AG20443 (cell line): ENCODE results near the gene IRF2.

Source experiments
- DNase-seq: peaks from one replicate; pipeline ENCODE4 v3.0.0; 2012; ENCODE audit warnings: low spot score, mixed read lengths

IRF2 gene

GRCh38 chr4:184368290-184368689 lies 106.1 kb downstream of the IRF2 start:
- no peak for DNase-seq

- no peak for DNase-seq
Observed at GRCh38 chr4:184364100-184364921, 110.0 kb downstream of the IRF2 start.

- DNase-seq: no peak
Observed at GRCh38 chr4:184363258-184363657, 111.1 kb downstream of the IRF2 start.

- DNase-seq: no peak
Observed at GRCh38 chr4:184362396-184362795, 112.0 kb downstream of the IRF2 start.

DNA sequence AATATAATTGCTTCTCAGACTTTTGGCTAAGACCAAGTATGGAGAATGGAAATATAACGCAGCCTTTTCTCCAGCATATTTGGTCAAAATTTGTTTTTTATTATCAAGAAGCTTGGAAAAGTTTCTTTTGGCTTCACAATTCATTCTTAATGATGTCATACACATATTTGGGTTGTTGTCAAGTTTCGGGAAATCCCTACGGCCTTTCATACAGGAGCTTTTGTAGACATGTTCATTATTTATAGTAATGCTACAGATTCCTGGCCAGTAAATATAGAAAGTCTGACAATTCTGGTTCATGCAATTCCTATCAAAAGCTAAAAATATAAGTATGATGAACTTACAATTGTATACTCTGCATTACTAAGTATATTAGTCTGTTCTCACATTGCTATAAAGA lies 112.9 kb downstream of the IRF2 start:
- peak; percentile 53 for DNase-seq

DNA sequence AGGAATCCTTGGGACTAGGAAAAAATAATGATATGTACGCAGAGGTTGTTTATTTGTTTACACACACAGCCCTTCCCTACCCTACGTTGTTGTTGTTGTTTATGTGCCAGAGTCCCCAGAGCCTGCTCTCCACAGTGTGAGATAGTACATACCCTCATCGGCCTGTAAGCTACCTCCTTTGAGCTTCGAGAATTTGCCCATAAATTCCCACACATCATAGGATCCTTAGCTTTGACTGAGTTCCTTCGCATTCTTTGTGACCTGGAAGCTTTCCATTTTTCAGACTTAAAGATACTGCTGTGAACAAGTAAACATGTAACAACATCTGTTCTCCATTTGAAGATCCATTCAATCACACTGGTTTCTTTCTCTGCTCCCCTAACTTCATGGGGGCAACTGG lies 114.5 kb downstream of the IRF2 start:
- DNase-seq: no peak

DNA sequence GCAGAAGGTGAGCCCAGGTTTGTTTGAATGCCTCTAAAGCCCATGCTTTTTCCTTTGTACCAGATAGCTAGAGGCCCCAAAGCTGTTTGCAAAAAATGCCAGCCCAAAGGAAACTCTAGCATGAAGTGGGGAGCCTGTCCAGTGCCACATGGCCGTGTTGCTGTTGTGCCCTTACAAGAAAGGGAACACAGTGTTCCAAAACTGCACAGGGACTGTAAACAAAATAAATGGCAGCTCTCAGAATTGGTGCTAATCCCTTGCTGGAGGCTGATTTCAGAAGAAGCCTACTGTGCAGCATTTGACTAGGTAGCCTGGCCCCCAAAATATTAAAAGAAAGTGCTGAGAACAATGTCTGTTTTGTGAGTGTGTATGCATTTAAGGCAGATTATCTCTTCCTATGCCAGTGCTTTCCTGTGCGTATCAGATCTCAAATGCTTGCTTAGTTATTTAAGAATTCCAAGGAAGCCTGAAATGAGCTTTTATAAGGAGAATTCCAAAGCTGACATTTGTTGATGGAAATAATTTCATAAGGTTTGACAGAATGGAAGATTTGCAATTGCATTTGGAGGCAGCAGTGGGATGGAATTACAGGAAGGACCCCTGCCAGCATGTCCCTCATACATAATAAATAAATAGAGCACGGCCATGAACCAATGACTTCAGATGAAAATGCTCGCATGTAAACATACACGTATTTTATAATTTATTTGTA lies 115.7 kb downstream of the IRF2 start:
- no peak for DNase-seq

- DNase-seq: no peak
Observed at GRCh38 chr4:184357772-184358171, 116.6 kb downstream of the IRF2 start.

DNA sequence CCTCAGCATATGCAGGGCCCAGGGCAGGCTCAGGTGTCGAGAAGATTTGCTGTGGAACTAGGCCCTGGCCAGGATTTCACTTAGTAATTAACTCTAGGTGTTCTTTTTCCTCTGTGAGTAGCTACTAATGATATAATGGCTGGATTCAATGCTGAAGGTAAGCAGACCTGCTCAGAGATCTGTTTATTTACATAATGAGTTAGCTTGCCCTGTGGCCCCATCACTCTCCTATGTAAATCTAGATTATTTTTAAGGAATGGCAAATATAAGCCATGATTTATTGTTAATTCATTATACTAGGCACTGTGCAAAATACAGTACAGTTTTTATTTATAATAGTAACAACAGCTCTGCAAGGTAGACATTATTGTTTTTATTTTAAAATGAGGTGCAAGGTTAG lies 117.2 kb downstream of the IRF2 start:
- no peak for DNase-seq

GRCh38 chr4:184356366-184356765 lies 118.0 kb downstream of the IRF2 start:
- DNase-seq: no peak

- no peak for DNase-seq
Observed at GRCh38 chr4:184355857-184356256, 118.5 kb downstream of the IRF2 start.

DNA sequence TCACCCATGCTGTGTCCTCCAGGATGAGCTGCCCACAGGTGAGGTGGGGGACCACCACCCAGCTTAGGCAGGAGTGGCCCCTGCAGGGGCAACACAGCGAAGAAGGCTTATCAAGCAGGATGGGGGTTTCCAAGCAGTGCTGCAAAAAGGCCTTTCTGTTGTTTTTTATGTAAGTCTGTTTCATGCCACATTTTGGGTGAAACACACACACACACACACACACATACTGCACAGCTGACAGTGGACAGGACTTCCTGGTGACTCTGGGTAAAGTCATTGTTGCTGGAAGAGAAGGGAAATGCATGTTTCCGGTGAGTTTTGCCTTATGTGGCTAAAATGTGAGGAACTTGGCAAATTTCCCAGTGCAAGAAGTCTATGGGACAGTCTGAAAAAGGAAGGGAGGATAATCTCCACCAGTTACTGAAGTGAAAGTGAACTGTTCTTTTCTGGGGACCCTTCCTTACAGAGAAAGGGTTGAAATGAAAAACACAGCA lies 119.2 kb downstream of the IRF2 start:
- peak; percentile 73 for DNase-seq

- DNase-seq: no peak
Observed at GRCh38 chr4:184352891-184353290, 121.5 kb downstream of the IRF2 start.

DNA sequence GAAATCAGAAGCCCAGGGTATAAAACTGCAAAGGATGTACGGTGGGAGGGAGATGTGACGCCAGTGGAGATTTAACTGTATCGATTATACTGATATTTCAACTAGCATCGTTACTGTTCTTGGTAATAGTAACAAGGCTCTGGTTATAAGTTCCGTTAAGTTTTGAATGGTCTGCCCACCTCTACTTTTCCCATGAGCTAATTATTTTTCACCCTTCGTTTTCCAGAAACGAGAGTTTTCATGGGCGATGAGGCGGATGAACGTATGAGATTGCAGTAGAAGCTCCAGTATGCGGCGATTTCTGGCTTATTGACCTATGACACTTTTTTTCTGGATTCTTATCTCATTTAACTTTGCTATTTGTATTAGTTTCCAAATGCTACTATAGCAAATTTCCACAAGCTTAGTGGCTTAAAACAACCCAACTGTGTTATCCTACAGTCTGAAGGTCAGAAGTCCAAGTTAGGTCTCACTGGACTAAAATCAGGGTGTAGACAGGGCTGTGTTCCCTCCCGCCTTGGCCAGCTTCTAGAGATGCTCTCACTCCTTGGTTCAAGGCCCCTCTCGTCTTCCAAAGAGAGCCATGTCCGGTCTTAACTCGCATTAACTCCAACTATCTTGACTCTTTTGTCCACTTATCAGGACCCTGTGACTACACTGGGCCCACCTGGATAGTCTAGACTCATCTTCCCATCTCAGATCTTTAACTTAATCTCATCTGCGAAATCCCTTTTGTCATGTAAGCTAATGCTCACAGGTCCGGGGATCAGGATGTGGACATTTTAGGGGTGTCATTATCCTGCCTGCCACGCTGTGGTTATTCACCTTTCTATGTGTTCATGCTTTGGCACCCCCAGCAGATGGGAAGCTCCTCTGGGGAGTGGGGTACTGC lies 122.5 kb downstream of the IRF2 start:
- DNase-seq: no peak

DNA sequence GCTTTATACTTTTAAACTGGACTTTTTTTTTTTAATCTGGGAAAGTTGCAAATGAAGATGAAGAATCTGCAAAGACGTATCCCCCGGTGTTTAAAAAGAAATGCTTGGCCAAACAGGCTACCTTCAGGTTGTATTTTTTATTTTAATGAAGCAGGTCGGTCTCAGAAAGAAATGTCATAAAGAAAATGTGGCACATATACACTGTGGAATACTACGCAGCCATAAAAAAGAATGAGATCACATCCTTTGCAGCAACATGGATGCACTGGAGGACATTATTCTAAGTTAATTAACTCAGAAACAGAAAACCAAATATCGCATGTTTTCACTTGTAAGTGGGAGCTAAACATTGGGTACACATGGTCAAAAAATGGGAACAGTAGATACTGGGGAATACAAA lies 123.4 kb downstream of the IRF2 start:
- no peak for DNase-seq

DNA sequence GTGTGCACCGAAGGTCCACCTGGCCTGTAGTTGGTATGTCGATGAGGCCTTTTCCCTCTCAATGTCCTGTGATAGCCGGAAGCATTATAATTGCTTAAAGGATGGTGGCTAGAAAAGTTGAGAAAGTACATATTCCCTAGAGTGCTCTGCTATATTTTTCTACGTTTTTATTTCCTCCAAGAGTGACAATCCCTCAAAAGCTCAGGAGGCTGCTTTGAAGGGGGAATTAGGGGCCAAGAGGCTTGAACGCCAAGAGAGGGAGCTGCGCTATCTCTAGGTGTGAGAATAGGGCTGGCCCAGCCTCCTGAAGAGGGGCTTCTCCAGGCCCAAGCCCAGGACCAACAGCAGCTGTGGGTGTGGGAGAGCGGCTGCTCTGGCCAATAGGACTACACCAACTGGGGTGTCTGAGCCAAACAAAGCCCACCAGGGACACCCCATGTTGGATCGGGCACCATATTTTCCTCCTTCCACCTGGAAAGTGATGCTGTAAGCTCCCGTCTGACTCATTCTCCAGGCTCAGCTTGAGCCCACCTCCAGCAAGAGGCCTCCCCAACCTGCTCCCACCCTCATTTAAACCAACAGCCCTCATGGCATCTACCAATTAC lies 124.0 kb downstream of the IRF2 start:
- DNase-seq: no peak

DNA sequence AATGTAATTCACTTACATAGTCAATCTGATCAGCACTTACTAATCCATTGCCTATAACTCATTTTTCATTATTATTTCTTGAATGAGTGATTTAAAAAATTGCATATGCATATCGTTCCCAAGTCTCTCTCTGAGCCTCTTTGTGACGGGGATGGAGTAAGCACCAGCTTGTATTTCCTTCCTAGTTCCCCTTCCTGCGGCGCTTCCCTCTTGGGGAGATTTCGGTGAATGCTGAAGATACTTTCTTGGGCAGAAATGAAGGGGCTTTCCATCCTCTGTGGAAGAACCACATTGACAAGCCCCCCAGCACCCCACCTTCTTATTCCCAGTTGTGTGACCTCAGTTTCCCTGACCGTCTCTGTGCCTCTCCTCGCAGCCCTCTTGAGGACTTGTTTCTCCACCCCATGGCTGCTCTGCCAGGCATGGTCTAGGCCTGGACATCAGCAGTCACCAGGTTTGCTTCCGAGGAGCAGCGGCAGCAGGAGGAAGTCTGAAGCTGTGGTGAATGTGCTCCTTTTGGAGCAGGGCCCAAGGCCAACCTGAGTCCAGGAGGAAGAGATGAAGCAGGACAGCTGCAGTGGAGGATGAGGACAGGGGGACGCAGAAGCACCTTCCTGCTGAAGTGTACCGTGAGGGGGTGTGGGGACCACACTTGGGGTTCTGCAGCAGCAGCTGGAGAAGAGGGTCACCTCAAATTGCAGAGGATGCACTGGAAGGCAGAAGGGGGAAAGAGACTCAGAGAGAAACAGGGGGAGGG lies 124.9 kb downstream of the IRF2 start:
- no peak for DNase-seq

DNA sequence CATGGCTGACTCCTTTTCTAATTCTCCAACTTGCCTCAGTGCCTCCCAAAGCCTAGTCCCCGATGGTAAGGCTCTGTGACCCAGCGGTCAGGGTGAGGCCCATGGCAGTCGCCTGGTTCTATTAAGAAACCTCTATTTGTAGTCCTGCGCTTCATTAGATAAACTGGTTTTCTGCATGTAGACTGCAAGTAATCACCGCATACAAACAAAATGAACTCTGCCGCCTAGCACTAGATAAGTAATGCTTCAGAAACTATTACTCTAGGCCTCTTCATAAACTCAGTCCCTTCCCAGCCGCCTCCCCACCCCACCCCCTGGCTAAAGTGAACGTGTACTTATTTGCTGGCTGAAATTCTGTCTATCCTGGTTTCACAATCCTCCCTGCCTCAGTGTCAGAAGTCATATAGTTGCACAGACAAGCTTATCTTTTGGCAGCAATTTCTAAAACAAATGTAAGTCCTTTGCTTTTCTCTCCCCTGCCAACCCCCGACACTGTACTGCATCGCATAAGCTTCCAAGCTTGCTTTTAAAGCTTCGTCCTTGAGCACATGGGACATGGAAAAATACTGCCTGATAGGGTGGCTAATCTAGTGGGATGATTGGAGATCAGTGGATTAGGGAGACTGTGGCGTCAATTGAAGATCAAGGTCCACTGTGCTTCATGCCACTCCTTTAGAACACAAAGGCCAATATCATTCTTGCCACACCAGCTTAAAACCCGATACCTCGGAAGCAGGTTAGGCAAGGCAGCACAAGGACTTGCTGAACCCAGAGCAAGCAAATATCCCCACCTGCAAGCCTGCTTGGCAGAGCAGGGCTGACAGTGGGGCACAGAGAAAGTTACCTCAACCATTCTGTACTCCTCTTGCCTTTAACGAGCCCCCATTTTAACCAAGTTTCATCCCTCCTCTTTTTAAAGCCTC lies 125.8 kb downstream of the IRF2 start:
- DNase-seq: no peak

GRCh38 chr4:184347251-184348239 lies 126.8 kb downstream of the IRF2 start:
- peak; percentile 53 for DNase-seq
